GM13976 (cell line): Measurements from ENCODE around the gene EXOC5.
A peak's percentile ranks its signal among the peaks of the same experiment; 100 is the strongest.

Experiments used
- DNase-seq: peaks from one replicate; pipeline ENCODE4 v3.0.0; 2012; ENCODE audit warnings: low spot score
- CTCF ChIP-seq: IDR thresholded peaks from 2 replicates; pipeline ENCODE4 v1.5.1; 2012; ENCODE audit warnings: borderline replicate concordance, mild to moderate bottlenecking; ENCODE audit not compliant: insufficient read depth; ENCODE audit errors: extremely low read depth, missing control alignments, control extremely low read depth
- in situ Hi-C: fragments of 300-500 bp; cut with MboI; formaldehyde crosslinking; loops from one replicate; pipeline ENCODE4 v1.12.0; 2022; ENCODE audit warnings: low sequenced_read_pairs, mixed read lengths, inconsistent platforms; ENCODE audit not compliant: unreplicated experiment

Gene EXOC5

GRCh38 chr14:57199921-57200320 is 68.8 kb downstream of the EXOC5 start:
- no peak for DNase-seq
- in situ Hi-C loops: no loop called here
- TF ChIP-seq CTCF: no peak

GRCh38 chr14:57189070-57189469 is 79.6 kb downstream of the EXOC5 start:
- in situ Hi-C loops: no loop called here
- DNase-seq: no peak
- TF ChIP-seq CTCF: no peak

- TF ChIP-seq CTCF: peak; percentile 46
- peak; percentile 19 for DNase-seq
- in situ Hi-C loops: no loop called here
Measured at GRCh38 chr14:57182760-57183503, 85.8 kb downstream of the EXOC5 start.

GRCh38 chr14:57179273-57179672 is 89.4 kb downstream of the EXOC5 start:
- DNase-seq: no peak
- TF ChIP-seq CTCF: no peak
- in situ Hi-C loops: no loop called here

- no peak for TF ChIP-seq CTCF
- in situ Hi-C loops: no loop called here
- DNase-seq: no peak
Measured at GRCh38 chr14:57174466-57174865, 94.2 kb downstream of the EXOC5 start.

- TF ChIP-seq CTCF: no peak
- in situ Hi-C loops: no loop called here
- DNase-seq: no peak
Measured at GRCh38 chr14:57171903-57172302, 96.8 kb downstream of the EXOC5 start.
